Lower leg skin (tissue), 4 donors: Measurements from ENCODE around the gene SLC3A2. TPM values are rescaled to one million over a fixed set of nuclear protein-coding genes. Genes with fewer than 3 reads are reported as not detected.
A peak's percentile ranks its signal among the peaks of the same experiment; 100 is the strongest.
"Not testable (repeated sequence)": the region's sequence is repeated elsewhere in the genome, so short reads cannot be mapped to it uniquely, and the experiment has no call there.

ENCODE experiments used
- DNase-seq, 2 donors: peaks; one replicate each; pipeline ENCODE4 v3.0.0-alpha.2; 2019; ENCODE audit warnings: low spot score in 2 of 2
- H3K4me3 ChIP-seq: fragments of 200-600 bp; sonication (generic); 2 replicates; pipeline ENCODE4 v1.5.1; 2017; ENCODE audit warnings: mild to moderate bottlenecking, low read depth; ENCODE audit not compliant: poor library complexity, severe bottlenecking
- CTCF ChIP-seq, 3 donors: fragments of 450-650 bp; IDR thresholded peaks; one replicate each; pipeline ENCODE4 v1.5.1; 2016; ENCODE audit warnings: antibody characterized with exemption in 3 of 3, mild to moderate bottlenecking in 3 of 3, moderate library complexity in 2 of 3
- POLR2A ChIP-seq, 2 donors: fragments of 450-650 bp; IDR thresholded peaks; one replicate each; pipeline ENCODE4 v1.6.1; 2016 to 2017; ENCODE audit warnings: antibody characterized with exemption in 2 of 2, mild to moderate bottlenecking in 1 of 2, moderate library complexity in 1 of 2
- WGBS, 2 donors: methylation state at CpG; one replicate each; pipeline ENCODE4 v1.1.5; 2018; 5-methylcytosine and 5-hydroxymethylcytosine counted together
- intact Hi-C: fragments of 100-400 bp; cut with DNase I; formaldehyde crosslinking; loops from one replicate; pipeline ENCODE4 v1.15.0; 2023; ENCODE audit warnings: low total_unique reads
- total RNA-seq, 4 donors: library from RNA; depleted of rRNA; stranded (reverse); fragments of >200 nt; gene quantifications; one replicate each; pipeline ENCODE4 v1.1.0, GENCODE V29; 2016

SLC3A2 gene
- total RNA-seq, 4 donors from 2014 or later = 175 to 190 (median 187) TPM

- WGBS, 2 donors = 1% methylated on average over 30 to 54 of the region's 62 CpGs
- DNase-seq = peak; percentile 92 to 98
- intact Hi-C loops = no loop called here
- TF ChIP-seq POLR2A (IDR thresholded peaks at IDR 0.05) = peak in 1 of 2 donors; percentile 79
- no peak for TF ChIP-seq CTCF (IDR thresholded peaks at IDR 0.05)
- peak within 1 kb of the TSS; percentile 67 for H3K4me3 ChIP-seq
Measured at GRCh38 chr11:62839050-62839945, 41.4 kb upstream of the SLC3A2 start, which contains the start of gene WDR74. TSS of gene WDR74 (minus strand) at chr11:62839590. CDS start at chr11:62839570, 20 bp downstream.

- WGBS, 2 donors = 0 to 1% methylated on average over 41 of the region's 41 CpGs
- H3K4me3 ChIP-seq = not testable (repeated sequence)
- DNase-seq = peak; percentile 78 to 97
- intact Hi-C loops = loop anchor here (10.0 kb wide), 1 partner anchor 1686 kb away; no protein-coding TSS in a partner anchor
Measured at GRCh38 chr11:62840721-62841360, 39.9 kb upstream of the SLC3A2 start.

- intact Hi-C loops = loop anchor here (10.0 kb wide), 1 partner anchor 1687 kb away; no protein-coding TSS in a partner anchor
- 0% methylated on average over 33 of the region's 33 CpGs for WGBS, 2 donors
- peak in 1 of 2 donors; percentile 99 for TF ChIP-seq POLR2A (IDR thresholded peaks at IDR 0.05)
- TF ChIP-seq CTCF (IDR thresholded peaks at IDR 0.05) = no peak
- peak; percentile 92 to 96 for DNase-seq
- H3K4me3 ChIP-seq = peak overlapping the region; percentile 24
Measured at GRCh38 chr11:62841361-62842170, 39.1 kb upstream of the SLC3A2 start.

- no peak for TF ChIP-seq CTCF (IDR thresholded peaks at IDR 0.05)
- no peak for TF ChIP-seq POLR2A (IDR thresholded peaks at IDR 0.05)
- H3K4me3 ChIP-seq = peak overlapping the region; percentile 24
- DNase-seq = peak; percentile 32 to 91
- intact Hi-C loops = loop anchor here (10.0 kb wide), 1 partner anchor 1687 kb away; no protein-coding TSS in a partner anchor
- 5 to 6% methylated on average over 29 to 30 of the region's 30 CpGs for WGBS, 2 donors
Measured at GRCh38 chr11:62842171-62842741, 38.4 kb upstream of the SLC3A2 start.

- not testable (repeated sequence) for H3K4me3 ChIP-seq, DNase-seq
- 82 to 84% methylated on average over 9 of the region's 9 CpGs for WGBS, 2 donors
- intact Hi-C loops = loop anchor here (10.0 kb wide), 1 partner anchor 1688 kb away; no protein-coding TSS in a partner anchor
Measured at GRCh38 chr11:62842891-62843290, 37.8 kb upstream of the SLC3A2 start.

- no peak overlapping the region for H3K4me3 ChIP-seq
- intact Hi-C loops = loop anchor here (10.0 kb wide), 1 partner anchor 1689 kb away; no protein-coding TSS in a partner anchor
- TF ChIP-seq POLR2A (IDR thresholded peaks at IDR 0.05) (no peak), CTCF (IDR thresholded peaks at IDR 0.05) (no peak)
- WGBS, 2 donors = 95 to 97% methylated on average over 3 of the region's 3 CpGs
- DNase-seq = no peak
Measured at GRCh38 chr11:62843466-62843865, 37.2 kb upstream of the SLC3A2 start.
